HG03280 (cell line): Measurements from ENCODE around the gene RNF220.

Source experiments
- ATAC-seq: cut with Tn5 transposase; IDR thresholded peaks from one replicate; pipeline ENCODE4 v1.9.1; 2021; ENCODE audit warnings: mild to moderate bottlenecking, moderate library complexity; ENCODE audit not compliant: unreplicated experiment

Gene RNF220

GRCh38 chr1:44406737-44407429 lies 1.8 kb downstream of the RNF220 start:
- ATAC-seq, result no peak

GRCh38 chr1:44407430-44408211 lies 2.6 kb downstream of the RNF220 start:
- ATAC-seq, result no peak

- no peak for ATAC-seq
These were observed 3.1 kb downstream of the RNF220 start for GRCh38 chr1:44408212-44408582.

GRCh38 chr1:44408632-44409602 lies 3.9 kb downstream of the RNF220 start:
- no peak for ATAC-seq

- ATAC-seq, result no peak
These were observed 4.7 kb downstream of the RNF220 start for GRCh38 chr1:44409757-44410156.

GRCh38 chr1:44411861-44412260 lies 6.8 kb downstream of the RNF220 start:
- no peak for ATAC-seq

GRCh38 chr1:44412601-44413000 lies 7.5 kb downstream of the RNF220 start:
- no peak for ATAC-seq

GRCh38 chr1:44413740-44414139 lies 8.7 kb downstream of the RNF220 start:
- no peak for ATAC-seq

- ATAC-seq, result no peak
These were observed 10.0 kb downstream of the RNF220 start for GRCh38 chr1:44415013-44415412.

GRCh38 chr1:44416408-44416807 lies 11.4 kb downstream of the RNF220 start:
- no peak for ATAC-seq

- no peak for ATAC-seq
These were observed 12.4 kb downstream of the RNF220 start for GRCh38 chr1:44417351-44418021.

GRCh38 chr1:44418022-44418673 lies 13.1 kb downstream of the RNF220 start:
- no peak for ATAC-seq

- no peak for ATAC-seq
These were observed 14.8 kb downstream of the RNF220 start for GRCh38 chr1:44419901-44420300.

GRCh38 chr1:44420535-44420934 lies 15.5 kb downstream of the RNF220 start:
- ATAC-seq, result no peak

GRCh38 chr1:44421446-44421884 lies 16.4 kb downstream of the RNF220 start:
- ATAC-seq, result no peak

- ATAC-seq, result no peak
These were observed 17.1 kb downstream of the RNF220 start for GRCh38 chr1:44422161-44422560.

GRCh38 chr1:44423591-44424537 lies 18.8 kb downstream of the RNF220 start:
- ATAC-seq, result no peak

GRCh38 chr1:44424747-44425146 lies 19.7 kb downstream of the RNF220 start:
- ATAC-seq, result no peak
